NCI-H748 (cell line): Measurements from ENCODE around the gene RASGRP3.
A peak's percentile ranks its signal among the peaks of the same experiment; 100 is the strongest.

ENCODE experiments used
- DNase-seq: peaks from one replicate; lab custom pipeline; 2025; ENCODE audit not compliant: unreplicated experiment; lab: John Stamatoyannopoulos, UW

The RASGRP3 gene

DNA sequence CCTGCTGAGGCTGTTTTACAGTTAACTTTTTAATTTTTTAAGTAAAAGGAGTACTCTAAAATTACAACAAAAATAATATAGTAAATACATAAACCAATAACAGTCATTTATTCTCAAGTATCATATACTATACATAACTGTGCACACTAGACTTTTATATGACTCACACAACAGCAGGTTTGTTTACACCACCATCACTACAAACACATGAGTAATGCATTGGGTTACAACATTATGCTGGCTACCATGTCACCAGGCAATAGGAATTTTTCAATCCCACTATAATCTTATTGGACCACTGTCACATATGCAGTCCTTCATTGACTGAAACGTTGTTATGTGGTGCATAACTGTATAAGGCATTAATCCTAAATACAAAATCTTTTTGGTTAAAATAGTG, 42.5 kb downstream of the RASGRP3 start:
- DNase-seq = no peak

GRCh38 chr2:33521791-33522281, 45.4 kb downstream of the RASGRP3 start:
- DNase-seq = peak; percentile 0

- DNase-seq = no peak
Measured at GRCh38 chr2:33522576-33522975, 46.1 kb downstream of the RASGRP3 start.

DNA sequence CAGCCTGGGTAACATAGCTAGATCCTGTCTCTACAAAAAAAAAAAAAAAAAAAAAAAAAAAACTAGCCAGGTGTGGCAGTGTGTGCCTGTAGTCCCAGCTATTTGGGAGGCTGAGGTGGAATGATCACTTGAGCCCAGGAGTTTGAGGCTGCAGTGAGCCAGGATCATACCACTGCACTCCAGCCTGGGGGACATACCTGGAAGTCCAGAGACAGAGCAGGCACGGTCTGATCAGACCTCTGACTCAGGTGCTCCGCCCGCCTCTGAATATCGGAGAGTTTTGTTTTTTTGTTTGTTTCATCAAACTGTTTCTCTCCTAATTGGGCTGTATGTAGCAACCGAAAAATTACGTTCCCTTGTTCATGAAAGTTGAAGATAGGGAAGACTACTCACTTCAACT, 49.2 kb downstream of the RASGRP3 start:
- no peak for DNase-seq

GRCh38 chr2:33526132-33526531, 49.7 kb downstream of the RASGRP3 start:
- no peak for DNase-seq

- no peak for DNase-seq
Measured at GRCh38 chr2:33526921-33527320, 50.5 kb downstream of the RASGRP3 start.

DNA sequence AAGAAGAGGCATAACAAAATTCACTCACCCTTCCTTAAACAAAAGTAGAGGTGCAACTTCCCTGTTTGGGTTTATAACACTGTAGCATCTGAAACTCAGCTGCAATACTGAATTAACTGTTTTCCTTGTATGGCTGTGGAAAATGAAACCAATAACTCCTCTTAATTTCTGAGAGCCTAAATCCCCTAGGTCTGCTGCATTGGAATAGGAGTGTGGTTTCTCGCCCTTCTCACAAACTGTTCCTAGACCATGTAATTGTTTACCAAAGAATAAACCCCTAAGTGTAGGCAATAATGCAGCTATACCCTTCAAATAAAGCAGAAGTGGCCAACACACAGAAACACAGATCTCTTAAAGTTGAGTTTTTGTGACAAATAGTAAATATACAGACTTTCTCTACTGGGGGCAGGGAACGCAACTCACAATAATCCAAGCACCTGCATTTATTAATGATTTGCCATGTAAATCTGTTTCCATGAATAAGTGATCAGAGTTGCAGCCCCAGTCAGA, 52.0 kb downstream of the RASGRP3 start:
- no peak for DNase-seq

DNA sequence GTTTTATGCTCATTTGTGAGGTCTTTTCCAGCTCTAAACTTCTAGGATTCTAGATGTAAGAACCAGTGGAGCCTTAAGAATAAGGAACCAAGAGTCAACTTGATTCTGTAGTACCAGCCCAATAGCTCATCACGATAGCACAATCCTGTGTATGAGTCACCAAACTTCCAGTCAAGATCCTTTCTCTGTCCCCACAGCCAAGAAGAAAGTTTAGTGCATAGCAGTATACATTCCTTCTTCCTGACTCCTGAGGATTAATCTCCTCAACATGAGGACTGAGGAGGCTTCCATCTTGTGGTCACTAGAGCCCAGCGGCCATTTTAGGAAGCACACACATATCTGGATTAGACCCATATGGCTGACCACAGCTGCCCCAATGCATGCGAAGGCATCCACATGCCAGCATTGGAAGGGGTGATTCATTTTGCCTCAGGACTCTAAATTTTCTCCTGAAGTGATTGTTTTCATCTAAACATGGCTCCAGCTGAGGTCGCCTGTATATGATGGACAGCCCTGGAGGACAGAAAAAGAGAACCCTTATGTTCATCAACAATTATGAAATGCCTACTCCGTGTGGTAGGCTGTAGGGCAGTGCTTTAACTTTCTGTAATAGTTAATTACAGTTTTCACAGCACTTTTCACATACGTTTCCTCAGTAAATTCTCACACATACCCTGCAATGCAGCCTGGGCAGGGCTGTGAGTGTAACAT, 53.5 kb downstream of the RASGRP3 start:
- DNase-seq = no peak

DNA sequence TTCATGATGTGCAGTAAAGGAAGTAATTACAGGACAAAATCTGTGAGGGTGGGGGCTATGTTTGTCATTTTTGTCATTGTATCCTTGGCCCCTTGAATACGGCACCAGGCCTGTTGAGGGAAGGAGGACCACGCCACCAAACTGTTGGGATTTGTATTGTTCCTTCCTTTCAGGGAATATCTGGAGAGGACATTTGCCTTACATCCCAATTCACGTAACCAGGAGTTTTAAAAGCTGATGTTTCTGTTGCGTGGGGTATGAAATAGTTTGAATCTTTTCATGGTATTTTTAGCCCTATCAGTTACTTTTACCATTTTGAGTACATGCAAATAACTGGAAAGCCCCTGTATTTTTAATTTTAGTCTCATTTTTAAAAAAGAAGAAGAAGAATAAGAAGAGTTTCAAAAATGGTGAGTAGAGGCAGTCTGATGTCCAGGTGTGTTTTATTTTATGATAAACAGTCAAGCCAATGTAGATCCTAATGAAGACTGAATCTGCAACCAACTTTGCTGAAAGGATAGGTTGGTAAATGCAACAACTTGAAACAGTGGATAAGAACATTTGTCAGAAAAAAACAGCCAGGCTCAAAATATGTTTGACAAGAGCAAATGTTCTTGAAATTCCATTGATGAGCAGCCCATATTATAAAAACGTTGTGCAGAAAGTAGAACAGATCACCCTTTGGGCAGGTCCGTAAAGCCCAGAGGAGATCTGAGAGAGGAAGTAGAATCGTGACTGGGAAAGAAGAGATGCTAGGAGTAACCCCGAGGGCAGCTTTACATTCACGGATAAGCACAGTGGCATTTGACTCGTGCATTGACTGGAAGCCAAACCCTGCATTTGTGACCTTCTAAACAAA, 54.5 kb downstream of the RASGRP3 start:
- no peak for DNase-seq

- DNase-seq = no peak
Measured at GRCh38 chr2:33531549-33532059, 55.2 kb downstream of the RASGRP3 start.

DNA sequence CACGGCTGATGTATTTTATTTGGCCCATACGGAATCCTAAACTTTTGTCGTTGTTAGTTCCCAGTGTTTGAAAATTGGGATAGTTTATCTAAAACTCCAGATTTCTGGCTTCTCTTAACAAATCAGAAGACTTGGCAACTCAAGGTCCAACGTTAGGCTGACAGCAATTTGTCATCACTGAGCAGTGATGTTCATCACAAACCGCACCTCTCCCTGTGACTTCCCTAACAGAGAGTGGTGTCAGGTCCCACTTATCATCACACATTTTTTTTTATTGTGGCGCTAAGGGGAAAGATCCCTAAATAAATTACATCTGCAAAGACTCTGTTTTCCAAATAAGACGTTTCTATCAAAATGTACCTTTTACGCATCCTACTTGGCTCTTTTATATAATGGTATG, 55.7 kb downstream of the RASGRP3 start:
- DNase-seq = no peak

- no peak for DNase-seq
Measured at GRCh38 chr2:33532966-33533365, 56.5 kb downstream of the RASGRP3 start.

DNA sequence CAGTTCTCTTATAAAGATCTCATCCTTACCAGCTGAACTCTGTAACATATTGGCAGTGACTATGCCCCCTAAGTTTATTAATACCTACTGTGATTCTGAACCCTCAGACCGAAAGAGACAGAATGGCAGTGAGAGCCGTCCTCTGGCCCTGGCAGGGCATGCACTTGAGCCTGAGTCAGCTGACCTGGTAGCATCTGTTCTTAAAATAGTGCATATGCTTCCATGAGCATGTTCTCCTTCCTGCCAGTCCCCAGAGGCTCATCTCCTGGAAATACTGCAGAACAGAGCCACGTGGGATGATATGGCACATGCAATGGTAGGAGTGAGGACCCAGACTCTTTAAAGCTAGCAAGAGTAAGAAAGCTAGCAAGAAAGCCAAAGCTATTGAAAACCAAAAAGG, 59.0 kb downstream of the RASGRP3 start:
- no peak for DNase-seq

DNA sequence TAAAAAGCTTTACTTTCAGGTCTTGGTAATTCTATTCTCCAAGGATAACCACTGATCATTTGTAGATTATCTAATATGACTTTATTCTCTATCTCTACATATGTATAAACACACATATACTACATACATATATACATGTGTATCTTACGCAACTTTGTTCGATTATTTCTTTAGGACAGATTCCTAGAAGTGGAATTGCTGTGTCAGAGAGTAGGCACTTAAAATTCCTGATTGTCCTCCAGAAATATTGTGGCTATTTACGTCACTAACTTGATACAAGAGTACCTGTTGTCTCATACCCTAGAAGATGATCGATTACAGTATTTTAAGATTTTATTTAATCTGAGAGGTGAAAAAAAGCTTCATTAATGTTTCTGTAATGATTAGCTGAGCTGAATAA, 64.8 kb downstream of the RASGRP3 start:
- DNase-seq = no peak

- DNase-seq = no peak
Measured at GRCh38 chr2:33550206-33550605, 73.8 kb downstream of the RASGRP3 start.

GRCh38 chr2:33552758-33553461, 76.5 kb downstream of the RASGRP3 start:
- no peak for DNase-seq

DNA sequence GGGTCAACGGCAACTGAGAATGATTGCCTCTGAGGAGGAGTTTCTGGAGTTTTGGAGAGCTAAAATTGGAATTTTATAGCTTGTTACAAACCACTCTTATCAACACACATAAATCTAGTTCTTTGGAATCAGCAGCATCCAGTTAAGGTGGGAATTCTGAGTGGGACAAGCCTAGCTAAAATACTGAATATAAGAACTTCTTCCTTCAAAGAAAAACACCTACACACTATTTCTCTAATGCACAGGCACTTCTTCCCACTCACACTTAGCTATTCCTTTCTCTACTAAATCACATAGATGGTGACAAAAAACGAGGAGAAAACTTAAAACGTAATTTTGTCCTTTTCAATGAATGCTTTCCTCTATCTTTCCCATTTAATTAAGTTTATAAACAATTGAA, 79.2 kb downstream of the RASGRP3 start:
- no peak for DNase-seq

DNA sequence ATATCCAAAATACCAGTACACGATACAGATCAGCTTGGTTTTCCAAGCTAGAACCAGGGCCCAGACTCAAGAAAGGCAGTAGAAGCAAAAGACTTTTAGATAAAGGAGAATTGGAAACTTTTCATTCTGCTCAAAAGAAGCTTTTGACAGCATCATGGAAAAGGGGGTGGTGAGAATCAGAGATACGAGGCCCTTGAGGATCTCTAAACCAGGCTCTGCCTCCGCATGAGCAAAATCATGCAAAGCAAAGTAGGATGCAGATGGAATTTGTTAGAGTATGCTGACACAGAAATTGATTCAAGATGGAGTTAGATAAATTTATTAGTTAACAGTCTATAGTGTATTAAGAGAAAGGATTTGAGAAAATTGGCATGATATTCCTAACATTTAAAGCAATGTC, 82.9 kb downstream of the RASGRP3 start:
- no peak for DNase-seq

GRCh38 chr2:33560017-33560416, 83.6 kb downstream of the RASGRP3 start:
- no peak for DNase-seq

DNA sequence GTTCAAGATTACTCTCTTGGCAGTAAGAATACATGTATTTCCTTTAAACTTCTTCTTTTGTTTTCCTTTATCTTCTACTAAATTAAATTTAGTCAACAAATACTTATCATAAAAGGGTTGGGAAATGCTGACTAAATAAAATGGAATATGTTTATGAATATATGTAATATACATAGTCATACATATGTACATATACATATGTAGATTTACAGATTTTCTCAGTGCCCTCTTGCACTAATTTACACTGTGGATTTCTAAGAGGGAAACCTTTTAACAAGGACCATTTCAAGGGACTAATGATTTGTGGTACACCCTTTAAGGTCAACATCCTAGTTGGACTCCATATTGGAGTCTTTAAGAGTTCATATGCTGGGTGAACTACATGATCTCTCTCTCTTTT, 85.4 kb downstream of the RASGRP3 start:
- no peak for DNase-seq

DNA sequence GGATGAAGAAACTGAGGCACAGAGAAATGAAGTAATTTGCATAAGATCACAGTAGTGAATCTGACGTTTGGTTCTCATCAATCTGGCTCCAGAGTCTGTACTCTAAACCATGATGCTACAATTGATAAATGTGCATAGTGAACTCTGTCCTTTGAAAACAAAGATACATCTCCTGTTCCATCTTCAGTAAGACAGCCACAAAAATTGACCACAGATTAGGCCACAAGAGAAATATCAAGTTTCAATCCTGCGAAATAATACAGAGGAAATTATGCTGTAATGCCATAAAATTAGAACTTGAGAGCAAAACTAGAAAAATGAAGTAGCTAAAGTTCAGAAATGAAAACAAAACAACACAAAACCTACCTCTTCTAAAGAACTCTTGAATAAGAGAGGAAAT, 94.2 kb downstream of the RASGRP3 start:
- DNase-seq = no peak
